Panc1 (cell line): ENCODE measurements around the gene RAI2.

Experiments used
- SIN3A ChIP-seq: IDR thresholded peaks from 2 replicates; pipeline ENCODE4 v1.6.1; 2012; ENCODE audit warnings: low read depth, mild to moderate bottlenecking, low read length, moderate library complexity, borderline replicate concordance; ENCODE audit not compliant: insufficient read depth
- TF ChIP-seq, protein P1 (sequence below): fragments of 450-650 bp; IDR thresholded peaks from 2 replicates; pipeline ENCODE4 v1.5.1; 2017; ENCODE audit warnings: mild to moderate bottlenecking

DNA sequence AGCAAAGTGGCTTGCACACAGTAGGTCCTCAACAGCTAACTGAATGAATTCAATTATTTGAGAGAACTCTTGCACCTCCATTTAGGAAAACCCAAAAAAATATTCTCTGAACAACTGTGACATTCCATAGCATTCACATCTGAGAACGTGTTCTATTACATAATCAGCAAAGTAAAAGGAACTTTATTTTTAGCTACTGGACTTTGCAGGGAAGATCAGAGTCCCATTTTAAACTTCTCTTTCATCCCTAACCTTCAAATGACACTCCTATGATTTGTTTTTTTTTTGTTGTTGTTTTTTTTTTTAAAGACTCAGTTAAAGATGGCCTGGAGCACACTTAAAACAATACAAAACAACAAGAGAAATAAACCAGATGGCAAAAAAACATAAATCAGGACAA is 30.9 kb downstream of the RAI2 start:
- TF ChIP-seq, protein P1, sequence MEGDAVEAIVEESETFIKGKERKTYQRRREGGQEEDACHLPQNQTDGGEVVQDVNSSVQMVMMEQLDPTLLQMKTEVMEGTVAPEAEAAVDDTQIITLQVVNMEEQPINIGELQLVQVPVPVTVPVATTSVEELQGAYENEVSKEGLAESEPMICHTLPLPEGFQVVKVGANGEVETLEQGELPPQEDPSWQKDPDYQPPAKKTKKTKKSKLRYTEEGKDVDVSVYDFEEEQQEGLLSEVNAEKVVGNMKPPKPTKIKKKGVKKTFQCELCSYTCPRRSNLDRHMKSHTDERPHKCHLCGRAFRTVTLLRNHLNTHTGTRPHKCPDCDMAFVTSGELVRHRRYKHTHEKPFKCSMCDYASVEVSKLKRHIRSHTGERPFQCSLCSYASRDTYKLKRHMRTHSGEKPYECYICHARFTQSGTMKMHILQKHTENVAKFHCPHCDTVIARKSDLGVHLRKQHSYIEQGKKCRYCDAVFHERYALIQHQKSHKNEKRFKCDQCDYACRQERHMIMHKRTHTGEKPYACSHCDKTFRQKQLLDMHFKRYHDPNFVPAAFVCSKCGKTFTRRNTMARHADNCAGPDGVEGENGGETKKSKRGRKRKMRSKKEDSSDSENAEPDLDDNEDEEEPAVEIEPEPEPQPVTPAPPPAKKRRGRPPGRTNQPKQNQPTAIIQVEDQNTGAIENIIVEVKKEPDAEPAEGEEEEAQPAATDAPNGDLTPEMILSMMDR = no peak
- no peak for TF ChIP-seq SIN3A
